Peyer's patch (tissue), 4 donors: ENCODE data around the gene MATK. TPM values are rescaled to one million over a fixed set of nuclear protein-coding genes. Genes with fewer than 3 reads are reported as not detected.
A peak's percentile ranks its signal among the peaks of the same experiment; 100 is the strongest.

Experiments used
- DNase-seq, 3 donors: peaks; one replicate each; pipeline ENCODE4 v3.0.0-alpha.2; 2017 to 2019
- H3K27ac ChIP-seq, 4 donors: fragments of 200-600 bp; sonication (generic); one replicate each; pipeline ENCODE4 v1.5.1; 2016 to 2019
- H3K27me3 ChIP-seq, 2 donors: fragments of 200-600 bp; sonication (generic); one replicate each; pipeline ENCODE4 v1.5.1; 2019
- H3K36me3 ChIP-seq, 3 donors: fragments of 200-600 bp; sonication (generic); one replicate each; pipeline ENCODE4 v1.5.1; 2016 to 2019
- H3K4me1 ChIP-seq, 4 donors: fragments of 200-600 bp; sonication (generic); one replicate each; pipeline ENCODE4 v1.5.1; 2016 to 2019
- H3K4me3 ChIP-seq, 4 donors: fragments of 200-600 bp; sonication (generic); 1 replicate in 3 of 4; 2 replicates in 1 of 4; pipeline ENCODE4 v1.5.1; 2016 to 2019; ENCODE audit warnings: mild to moderate bottlenecking in 1 of 4
- H3K9me3 ChIP-seq, 4 donors: fragments of 200-600 bp; sonication (generic); one replicate each; pipeline ENCODE4 v1.5.1; 2016 to 2019; ENCODE audit warnings: mild to moderate bottlenecking in 1 of 4
- POLR2A ChIP-seq, 2 donors: fragments of 450-650 bp; IDR thresholded peaks; one replicate each; pipeline ENCODE4 v1.5.1; 2017; ENCODE audit warnings: antibody characterized with exemption in 2 of 2, mild to moderate bottlenecking in 2 of 2, moderate library complexity in 2 of 2
- total RNA-seq, 4 donors: library from RNA; depleted of rRNA; stranded (reverse); fragments of >200 nt; gene quantifications; one replicate each; pipeline ENCODE4 v1.1.0, GENCODE V29; 2016
- TF ChIP-seq, protein P1 (sequence below), 6 experiments: fragments of 450-650 bp in 4 of 6; fragments of 200-600 bp in 2 of 6; sonication (generic) in 1 of 6; IDR thresholded peaks; one replicate each; pipeline ENCODE4 v1.5.1; 2017 to 2019; ENCODE audit warnings: antibody characterized with exemption in 6 of 6, mild to moderate bottlenecking in 3 of 6, moderate library complexity in 1 of 6

Gene MATK
- total RNA-seq, 4 donors from 2014 or later = 2.5 to 13.1 (median 5.6) TPM

DNA sequence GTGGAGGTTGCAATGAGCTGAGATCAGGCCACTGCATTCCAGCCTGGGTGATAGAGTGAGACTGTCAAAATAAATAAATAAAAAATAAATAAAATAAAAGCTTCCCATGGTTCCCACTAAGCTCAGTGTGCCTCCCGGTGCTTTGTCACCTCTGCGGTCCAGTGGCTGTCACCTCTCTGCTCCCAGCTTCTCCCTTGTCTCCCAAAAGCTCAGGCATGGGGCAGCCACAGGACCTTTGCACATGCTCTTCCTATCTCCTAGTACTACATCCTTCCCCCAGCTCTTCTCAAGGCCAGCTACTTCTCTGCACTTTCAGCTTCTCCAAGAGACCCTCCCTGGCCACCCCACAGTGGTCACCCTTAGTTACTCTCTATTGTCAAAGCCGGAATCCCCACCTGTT is 7.6 kb upstream of the MATK start:
- H3K4me3 ChIP-seq = no peak overlapping the region
- no peak for TF ChIP-seq POLR2A (IDR thresholded peaks at IDR 0.05)
- TF ChIP-seq, protein P1, sequence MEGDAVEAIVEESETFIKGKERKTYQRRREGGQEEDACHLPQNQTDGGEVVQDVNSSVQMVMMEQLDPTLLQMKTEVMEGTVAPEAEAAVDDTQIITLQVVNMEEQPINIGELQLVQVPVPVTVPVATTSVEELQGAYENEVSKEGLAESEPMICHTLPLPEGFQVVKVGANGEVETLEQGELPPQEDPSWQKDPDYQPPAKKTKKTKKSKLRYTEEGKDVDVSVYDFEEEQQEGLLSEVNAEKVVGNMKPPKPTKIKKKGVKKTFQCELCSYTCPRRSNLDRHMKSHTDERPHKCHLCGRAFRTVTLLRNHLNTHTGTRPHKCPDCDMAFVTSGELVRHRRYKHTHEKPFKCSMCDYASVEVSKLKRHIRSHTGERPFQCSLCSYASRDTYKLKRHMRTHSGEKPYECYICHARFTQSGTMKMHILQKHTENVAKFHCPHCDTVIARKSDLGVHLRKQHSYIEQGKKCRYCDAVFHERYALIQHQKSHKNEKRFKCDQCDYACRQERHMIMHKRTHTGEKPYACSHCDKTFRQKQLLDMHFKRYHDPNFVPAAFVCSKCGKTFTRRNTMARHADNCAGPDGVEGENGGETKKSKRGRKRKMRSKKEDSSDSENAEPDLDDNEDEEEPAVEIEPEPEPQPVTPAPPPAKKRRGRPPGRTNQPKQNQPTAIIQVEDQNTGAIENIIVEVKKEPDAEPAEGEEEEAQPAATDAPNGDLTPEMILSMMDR (IDR thresholded peaks at IDR 0.05) = no peak

DNA sequence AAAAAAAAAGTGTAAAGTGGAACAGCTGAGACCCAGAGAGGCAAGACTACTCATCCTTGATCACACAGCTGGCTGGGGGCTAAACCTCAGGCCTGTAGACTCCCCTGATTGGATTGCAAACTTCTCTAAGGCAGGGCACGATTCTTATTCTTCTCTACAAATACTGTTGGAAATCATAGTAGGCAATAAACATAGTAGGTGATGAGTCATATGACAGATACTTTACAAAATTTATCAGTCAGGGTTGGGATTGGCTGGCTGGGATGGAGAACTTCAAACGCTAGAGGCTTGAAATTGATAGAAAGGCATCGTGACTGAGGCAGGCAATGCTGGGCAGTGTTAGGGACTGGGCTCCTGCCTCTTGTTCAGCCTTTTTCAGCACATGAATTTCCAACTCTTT is 5.9 kb upstream of the MATK start:
- no peak overlapping the region for H3K27ac ChIP-seq
- H3K9me3 ChIP-seq = no peaks in the 10 kb centered on the region
- TF ChIP-seq, protein P1 (IDR thresholded peaks at IDR 0.05) = no peak
- no peak for TF ChIP-seq POLR2A (IDR thresholded peaks at IDR 0.05)
- H3K27me3 ChIP-seq = no peaks in the 10 kb centered on the region
- H3K4me1 ChIP-seq = no peaks in the 10 kb centered on the region
- no peak for DNase-seq
- H3K36me3 ChIP-seq = no peaks in the 10 kb centered on the region
- no peak overlapping the region for H3K4me3 ChIP-seq

More for the DNA sequence above, 7.6 kb upstream of the MATK start:
- no peak for DNase-seq
- H3K27me3 ChIP-seq = no peaks in the 10 kb centered on the region
- no peaks in the 10 kb centered on the region for H3K36me3 ChIP-seq
- H3K4me1 ChIP-seq = no peaks in the 10 kb centered on the region
- no peak overlapping the region for H3K27ac ChIP-seq
- no peaks in the 10 kb centered on the region for H3K9me3 ChIP-seq

DNA sequence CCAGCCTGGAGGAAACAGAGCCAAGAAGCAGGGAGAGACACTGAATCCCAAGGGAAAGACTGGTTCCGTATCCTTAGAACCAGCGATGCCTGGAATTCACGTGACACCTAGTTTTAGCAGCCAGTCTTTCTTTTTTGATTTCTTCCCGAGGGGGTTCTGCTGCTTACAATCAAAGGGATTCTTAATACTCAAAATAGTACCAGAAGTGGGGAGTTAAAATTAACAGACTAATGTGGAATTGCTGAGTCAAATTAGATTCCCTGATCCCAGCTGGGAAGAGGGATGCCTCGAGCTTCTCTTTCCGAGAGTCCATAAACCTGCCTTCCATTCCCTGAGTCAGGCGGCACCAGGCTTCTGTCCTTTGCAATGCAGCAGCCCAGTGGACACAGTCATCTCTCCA is 4.8 kb upstream of the MATK start:
- TF ChIP-seq, protein P1 (IDR thresholded peaks at IDR 0.05) = no peak
- no peak for TF ChIP-seq POLR2A (IDR thresholded peaks at IDR 0.05)
- H3K36me3 ChIP-seq = no peaks in the 10 kb centered on the region
- no peaks in the 10 kb centered on the region for H3K9me3 ChIP-seq
- peaks cover 0 to 1% (median 0%) of the 10 kb centered on the region in 4 donors for H3K4me1 ChIP-seq
- H3K27ac ChIP-seq = no peak overlapping the region
- no peak for DNase-seq
- no peak overlapping the region for H3K4me3 ChIP-seq
- no peaks in the 10 kb centered on the region for H3K27me3 ChIP-seq

DNA sequence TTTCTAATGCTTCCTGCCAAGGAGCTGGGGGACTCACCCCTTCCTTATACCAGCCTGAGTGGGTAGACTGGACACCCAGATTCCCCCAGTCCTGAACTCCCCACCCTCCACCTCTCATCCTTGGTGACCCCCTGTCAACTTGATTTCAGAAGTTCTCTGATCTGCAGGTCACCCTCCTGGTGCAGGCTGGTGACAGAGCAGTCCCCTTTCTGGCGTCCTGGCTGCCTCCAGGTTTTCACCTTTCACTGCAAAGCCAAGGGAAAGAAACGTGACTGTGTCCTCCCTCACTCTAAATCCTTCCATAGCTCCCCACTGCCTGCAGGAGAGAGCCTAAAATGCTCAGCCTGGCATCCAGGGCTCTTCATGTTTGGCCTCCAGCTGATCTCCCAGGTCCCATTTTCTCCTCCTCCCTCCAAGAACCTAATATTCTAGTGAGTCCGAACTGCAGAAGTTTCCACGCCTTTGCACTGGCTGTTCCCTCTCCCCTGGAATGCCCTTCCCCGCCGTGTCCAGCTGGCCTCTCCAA is 4.1 kb upstream of the MATK start:
- no peak overlapping the region for H3K27ac ChIP-seq
- H3K4me1 ChIP-seq = peaks cover 0 to 8% (median under 1%) of the 10 kb centered on the region in 4 donors
- TF ChIP-seq, protein P1 (IDR thresholded peaks at IDR 0.05) = no peak
- TF ChIP-seq POLR2A (IDR thresholded peaks at IDR 0.05) = no peak
- no peak for DNase-seq
- no peaks in the 10 kb centered on the region for H3K9me3 ChIP-seq
- H3K4me3 ChIP-seq = no peak overlapping the region
- no peaks in the 10 kb centered on the region for H3K36me3 ChIP-seq
- no peaks in the 10 kb centered on the region for H3K27me3 ChIP-seq

DNA sequence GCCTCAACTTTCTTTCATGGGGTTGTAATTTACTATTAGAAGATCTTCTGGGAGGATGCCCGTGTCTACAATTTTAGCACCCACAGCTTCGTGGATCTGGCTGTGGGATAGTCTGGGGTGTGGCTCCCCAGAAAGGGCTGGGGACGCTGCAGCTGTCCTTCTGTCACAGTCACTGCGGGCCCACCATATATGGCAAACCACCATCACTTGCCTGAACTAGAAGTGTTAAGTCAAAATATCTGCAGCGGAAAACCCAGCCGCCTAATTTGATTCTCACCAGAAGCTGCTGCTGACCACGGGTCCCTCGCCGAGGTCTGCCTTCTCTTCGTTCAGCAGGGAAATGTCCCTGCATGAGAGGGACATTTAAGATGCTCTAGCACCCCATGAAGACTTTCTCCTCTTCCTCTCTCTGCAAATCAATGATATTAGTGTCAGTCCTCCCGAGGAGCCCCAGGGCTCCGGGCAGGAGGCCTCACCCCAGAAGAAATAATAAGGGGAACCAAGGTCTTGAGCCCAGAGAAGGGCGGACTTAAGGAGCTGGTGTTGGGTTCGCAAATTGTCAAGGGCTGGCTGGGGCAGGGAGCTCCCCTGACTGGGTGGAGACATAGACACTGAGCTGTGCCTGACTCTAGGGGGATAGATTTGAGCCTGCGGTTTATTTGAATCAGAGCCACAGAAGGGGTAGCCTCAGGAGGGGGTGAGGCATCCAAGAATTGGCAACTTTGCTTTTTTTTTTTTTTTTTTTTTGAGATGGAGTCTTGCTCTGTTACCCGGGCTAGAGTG is 3.0 kb upstream of the MATK start:
- H3K36me3 ChIP-seq = no peaks in the 10 kb centered on the region
- peak in 1 of 3 donors; percentile 34 for DNase-seq
- TF ChIP-seq POLR2A (IDR thresholded peaks at IDR 0.05) = no peak
- TF ChIP-seq, protein P1 (IDR thresholded peaks at IDR 0.05) = no peak

More for the DNA sequence above, 3.0 kb upstream of the MATK start:
- Histone ChIP-seq H3K4me3 (no peak overlapping the region), H3K9me3 (no peaks in the 10 kb centered on the region), H3K27ac (no peak overlapping the region), H3K27me3 (no peaks in the 10 kb centered on the region), H3K4me1 (peaks cover 0 to 12% (median 4%) of the 10 kb centered on the region in 4 donors)
